GM19328 (cell line): Measurements from ENCODE around the gene HHIP.
"Not testable (repeated sequence)": the region's sequence is repeated elsewhere in the genome, so short reads cannot be mapped to it uniquely, and the experiment has no call there.

Experiments used
- ATAC-seq: cut with Tn5 transposase; IDR thresholded peaks from one replicate; pipeline ENCODE4 v1.9.1; 2021; ENCODE audit warnings: mild to moderate bottlenecking, moderate library complexity; ENCODE audit not compliant: unreplicated experiment

HHIP gene

GRCh38 chr4:144748814-144749555 lies 103.0 kb downstream of the HHIP start:
- ATAC-seq: no peak

- ATAC-seq: no peak
Measured at GRCh38 chr4:144750348-144750747, 104.4 kb downstream of the HHIP start.

GRCh38 chr4:144754562-144755410 lies 108.8 kb downstream of the HHIP start:
- no peak for ATAC-seq

GRCh38 chr4:144757969-144758368 lies 112.0 kb downstream of the HHIP start:
- ATAC-seq: no peak

- not testable (repeated sequence) for ATAC-seq
Measured at GRCh38 chr4:144768809-144769208, 122.9 kb downstream of the HHIP start.

GRCh38 chr4:144778364-144778763 lies 132.4 kb downstream of the HHIP start:
- no peak for ATAC-seq

GRCh38 chr4:144782345-144782744 lies 136.4 kb downstream of the HHIP start:
- ATAC-seq: no peak

- ATAC-seq: no peak
Measured at GRCh38 chr4:144785961-144786360, 140.0 kb downstream of the HHIP start.

GRCh38 chr4:144787365-144788258 lies 141.7 kb downstream of the HHIP start:
- no peak for ATAC-seq

- no peak for ATAC-seq
Measured at GRCh38 chr4:144788469-144788868, 142.5 kb downstream of the HHIP start.

GRCh38 chr4:144791933-144792332 lies 146.0 kb downstream of the HHIP start:
- ATAC-seq: not testable (repeated sequence)
